HepG2 (cell line): ENCODE data around the gene KMT2D. TPM values are rescaled to one million over a fixed set of nuclear protein-coding genes. Genes with fewer than 3 reads are reported as not detected.
A peak's percentile ranks its signal among the peaks of the same experiment; 100 is the strongest.

Source experiments
- ARHGAP35 ChIP-seq: sonication (generic); formaldehyde crosslinking; IDR thresholded peaks from 2 replicates; pipeline ENCODE4 v1.9.0; 2022; ENCODE audit warnings: mild to moderate bottlenecking, inconsistent platforms, moderate library complexity, missing genetic modification reagents, borderline replicate concordance
- ATAD3A ChIP-seq: sonication (generic); formaldehyde crosslinking; IDR thresholded peaks from 2 replicates; pipeline ENCODE4 v1.4.0; 2020; ENCODE audit warnings: missing genetic modification reagents
- DNMT1 ChIP-seq: sonication (generic); formaldehyde crosslinking; IDR thresholded peaks from 2 replicates; pipeline ENCODE4 v1.5.1; 2020; ENCODE audit warnings: mild to moderate bottlenecking, missing genetic modification reagents
- DR1 ChIP-seq: sonication (generic); formaldehyde crosslinking; IDR thresholded peaks from 2 replicates; pipeline ENCODE4 v1.8.0; 2021; ENCODE audit warnings: mild to moderate bottlenecking, missing genetic modification reagents, inconsistent platforms
- HNF4A ChIP-seq: sonication (generic); formaldehyde crosslinking; IDR thresholded peaks from 2 replicates; pipeline ENCODE4 v1.4.0; 2020; ENCODE audit warnings: missing genetic modification reagents
- NCOR1 ChIP-seq: fragments of 200-600 bp; sonication (generic); IDR thresholded peaks from 2 replicates; pipeline ENCODE4 v1.7.0; 2017; ENCODE audit warnings: antibody characterized with exemption, low read length, borderline replicate concordance
- NR1H2 ChIP-seq: sonication (generic); formaldehyde crosslinking; IDR thresholded peaks from 2 replicates; pipeline ENCODE4 v1.8.1; 2022; ENCODE audit warnings: low read depth, missing genetic modification reagents, borderline replicate concordance
- PHF20 ChIP-seq: sonication (generic); formaldehyde crosslinking; IDR thresholded peaks from 2 replicates; pipeline ENCODE4 v1.5.0; 2020; ENCODE audit warnings: mild to moderate bottlenecking, missing genetic modification reagents
- RBM22 ChIP-seq: fragments of 200-400 bp; formaldehyde crosslinking; optimal IDR thresholded peaks from 2 replicates; pipeline ENCODE3; 2017; ENCODE audit warnings: mild to moderate bottlenecking, low read length, moderate library complexity
- RCOR2 ChIP-seq: IDR thresholded peaks from 2 replicates; pipeline ENCODE4 v1.6.1; 2016; ENCODE audit warnings: missing biosample characterization, missing genetic modification reagents
- SATB2 ChIP-seq: sonication (generic); formaldehyde crosslinking; IDR thresholded peaks from 2 replicates; pipeline ENCODE4 v1.5.0; 2020; ENCODE audit warnings: missing genetic modification reagents
- TOPORS ChIP-seq: sonication (generic); formaldehyde crosslinking; IDR thresholded peaks from 2 replicates; pipeline ENCODE4 v1.8.0; 2023; ENCODE audit warnings: mild to moderate bottlenecking, missing genetic modification reagents
- ZNF12 ChIP-seq: sonication (generic); formaldehyde crosslinking; IDR thresholded peaks from 2 replicates; pipeline ENCODE4 v1.5.0; 2020; ENCODE audit warnings: missing genetic modification reagents
- ZNF292 ChIP-seq: sonication (generic); formaldehyde crosslinking; IDR thresholded peaks from 2 replicates; pipeline ENCODE4 v1.8.1; 2022; ENCODE audit warnings: mild to moderate bottlenecking, low read depth, missing genetic modification reagents, borderline replicate concordance
- ZNF331 ChIP-seq: sonication (generic); formaldehyde crosslinking; IDR thresholded peaks from 2 replicates; pipeline ENCODE4 v1.4.0; 2020; ENCODE audit warnings: missing genetic modification reagents
- ZNF563 ChIP-seq: sonication (generic); formaldehyde crosslinking; IDR thresholded peaks from 2 replicates; pipeline ENCODE4 v1.8.0; 2022; ENCODE audit warnings: mild to moderate bottlenecking, moderate library complexity, missing genetic modification reagents
- ZNF564 ChIP-seq: sonication (generic); formaldehyde crosslinking; IDR thresholded peaks from 2 replicates; pipeline ENCODE4 v1.8.1; 2023; ENCODE audit warnings: mild to moderate bottlenecking, missing genetic modification reagents
- ZNF674 ChIP-seq: sonication (generic); formaldehyde crosslinking; IDR thresholded peaks from 2 replicates; pipeline ENCODE4 v1.5.0; 2020; ENCODE audit warnings: low read depth, mild to moderate bottlenecking, missing genetic modification reagents
- ZNF709 ChIP-seq: sonication (generic); formaldehyde crosslinking; IDR thresholded peaks from 2 replicates; pipeline ENCODE4 v1.5.0; 2020; ENCODE audit warnings: mild to moderate bottlenecking, missing genetic modification reagents
- ZNF724P ChIP-seq: sonication (generic); formaldehyde crosslinking; IDR thresholded peaks from 2 replicates; pipeline ENCODE4 v1.8.0; 2022; ENCODE audit warnings: missing genetic modification reagents, borderline replicate concordance
- ZNF839 ChIP-seq: sonication (generic); formaldehyde crosslinking; IDR thresholded peaks from 2 replicates; pipeline ENCODE4 v1.4.0; 2020; ENCODE audit warnings: missing genetic modification reagents, mild to moderate bottlenecking, borderline replicate concordance
- polyA plus RNA-seq, 8 experiments: library from polyadenylated mRNA; depleted of rRNA in 3 of 8; stranded (reverse) in 7 of 8; unstranded in 1 of 8; fragments of >200 nt; fragmentation: Illumina TruSeq in 4 of 8; extraction: Trizol in 4 of 8; gene quantifications; 2 replicates each; pipeline versions ENCODE4 v1.2.1 to v1.2.3, GENCODE V29; 2011 to 2016; ENCODE audit warnings: low read depth in 4 of 8, missing spikeins in 1 of 8, mixed read lengths in 1 of 8; ENCODE audit not compliant: insufficient read depth in 1 of 8
- total RNA-seq, 5 experiments: library from RNA; depleted of rRNA; stranded (reverse); fragments of >200 nt; fragmentation: Illumina TruSeq; extraction: Trizol; gene quantifications; 2 replicates each; pipeline ENCODE4 v1.2.3, GENCODE V29; 2016; ENCODE audit warnings: low read depth in 1 of 5
- TF ChIP-seq, protein P1 (sequence below): sonication (generic); formaldehyde crosslinking; IDR thresholded peaks from 2 replicates; pipeline ENCODE4 v1.4.0; 2020; ENCODE audit warnings: missing genetic modification reagents
- TF ChIP-seq, protein P2 (sequence below): sonication (generic); formaldehyde crosslinking; IDR thresholded peaks from 2 replicates; pipeline ENCODE4 v1.8.0; 2022; ENCODE audit warnings: low read depth, missing genetic modification reagents
- TF ChIP-seq, protein P3 (sequence below): sonication (generic); formaldehyde crosslinking; IDR thresholded peaks from 2 replicates; pipeline ENCODE4 v1.4.0; 2020; ENCODE audit warnings: mild to moderate bottlenecking, missing genetic modification reagents
- TF ChIP-seq, protein P4 (sequence below): sonication (generic); formaldehyde crosslinking; IDR thresholded peaks from 2 replicates; pipeline ENCODE4 v1.5.0; 2020; ENCODE audit warnings: mild to moderate bottlenecking, missing genetic modification reagents

The KMT2D gene
- total and polyA plus RNA-seq, 2 of the 13 experiments (the other 11 are each of a cell fraction or from before 2014, with no cell fraction given): 8.1 to 10.4 TPM

DNA sequence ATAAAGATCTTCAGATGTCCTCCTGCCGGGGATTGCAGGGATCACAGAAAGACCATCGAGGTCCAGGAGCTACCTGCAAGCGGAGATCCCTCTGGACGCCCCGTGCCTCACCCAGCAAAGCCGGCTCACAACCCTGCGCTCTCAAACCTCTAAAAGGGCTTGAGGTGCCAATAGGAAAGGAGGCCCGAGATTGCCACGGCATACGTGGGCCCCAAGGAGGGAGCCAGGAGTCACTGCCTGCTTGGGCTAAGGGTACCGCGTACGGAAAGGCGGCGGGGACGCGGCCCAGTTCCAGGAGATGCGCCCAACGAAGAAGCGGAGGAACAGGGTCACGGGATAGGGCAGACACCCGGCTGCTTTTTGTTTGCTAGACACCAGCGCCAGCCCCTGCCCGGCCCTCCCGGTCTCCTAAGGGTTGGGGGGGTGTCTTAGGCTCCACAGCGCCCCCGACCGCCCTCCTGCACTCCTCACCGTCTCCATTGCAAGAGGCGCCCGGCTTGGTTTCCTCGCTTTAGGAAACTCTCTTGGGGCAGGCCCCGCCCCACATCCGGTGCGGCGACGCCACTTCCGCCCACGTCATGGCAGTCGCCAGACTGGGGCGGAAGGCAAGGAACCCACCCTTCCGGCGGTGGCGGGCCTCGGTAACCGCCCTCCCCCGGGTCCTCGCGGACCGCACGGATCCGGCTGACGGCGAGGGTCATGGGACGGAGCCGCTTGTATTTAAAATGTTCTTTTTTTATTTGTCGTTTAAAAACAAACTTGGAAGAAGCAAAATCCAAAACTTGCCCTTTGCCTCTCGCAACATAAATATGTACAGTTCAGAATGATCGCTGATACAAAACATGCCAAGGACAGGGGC lies 42.1 kb downstream of the KMT2D start, which contains the start of gene PRKAG1 (continued):
- TF ChIP-seq, protein P1, sequence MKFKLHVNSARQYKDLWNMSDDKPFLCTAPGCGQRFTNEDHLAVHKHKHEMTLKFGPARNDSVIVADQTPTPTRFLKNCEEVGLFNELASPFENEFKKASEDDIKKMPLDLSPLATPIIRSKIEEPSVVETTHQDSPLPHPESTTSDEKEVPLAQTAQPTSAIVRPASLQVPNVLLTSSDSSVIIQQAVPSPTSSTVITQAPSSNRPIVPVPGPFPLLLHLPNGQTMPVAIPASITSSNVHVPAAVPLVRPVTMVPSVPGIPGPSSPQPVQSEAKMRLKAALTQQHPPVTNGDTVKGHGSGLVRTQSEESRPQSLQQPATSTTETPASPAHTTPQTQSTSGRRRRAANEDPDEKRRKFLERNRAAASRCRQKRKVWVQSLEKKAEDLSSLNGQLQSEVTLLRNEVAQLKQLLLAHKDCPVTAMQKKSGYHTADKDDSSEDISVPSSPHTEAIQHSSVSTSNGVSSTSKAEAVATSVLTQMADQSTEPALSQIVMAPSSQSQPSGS: peak; percentile 61; the same call in 1 of the 2 replicates
- TF ChIP-seq, protein P2, sequence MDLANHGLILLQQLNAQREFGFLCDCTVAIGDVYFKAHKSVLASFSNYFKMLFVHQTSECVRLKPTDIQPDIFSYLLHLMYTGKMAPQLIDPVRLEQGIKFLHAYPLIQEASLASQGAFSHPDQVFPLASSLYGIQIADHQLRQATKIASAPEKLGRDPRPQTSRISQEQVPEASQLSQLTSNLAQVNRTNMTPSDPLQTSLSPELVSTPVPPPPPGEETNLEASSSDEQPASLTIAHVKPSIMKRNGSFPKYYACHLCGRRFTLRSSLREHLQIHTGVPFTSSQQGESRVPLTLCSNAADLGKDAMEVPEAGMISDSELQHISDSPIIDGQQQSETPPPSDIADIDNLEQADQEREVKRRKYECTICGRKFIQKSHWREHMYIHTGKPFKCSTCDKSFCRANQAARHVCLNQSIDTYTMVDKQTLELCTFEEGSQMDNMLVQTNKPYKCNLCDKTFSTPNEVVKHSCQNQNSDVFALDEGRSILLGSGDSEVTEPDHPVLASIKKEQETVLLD (CRISPR knock-in tag): peak; percentile 70
- TF ChIP-seq SATB2 (no peak), ZNF331 (CRISPR knock-in tag) (peak; percentile 73), RCOR2 (CRISPR knock-in tag) (no peak), HNF4A (CRISPR knock-in tag) (no peak), ZNF839 (CRISPR knock-in tag) (peak; percentile 76), NCOR1 (no peak), ZNF292 (no peak), ZNF12 (CRISPR knock-in tag) (no peak), DR1 (CRISPR knock-in tag) (peak; percentile 53), RBM22 (peak; percentile 98), NR1H2 (no peak), ZNF709 (CRISPR knock-in tag) (no peak; the same call in 1 of the 2 replicates), PHF20 (peak; percentile 88), TOPORS (CRISPR knock-in tag) (peak; percentile 65; the same call in 1 of the 2 replicates), ZNF564 (CRISPR knock-in tag) (0 out of 2 replicates have a peak, but pooled peaks have one; percentile 34), ZNF563 (CRISPR knock-in tag) (no peak), ZNF724P (CRISPR knock-in tag) (no peak), ATAD3A (CRISPR knock-in tag) (no peak), ZNF674 (CRISPR knock-in tag) (no peak), ARHGAP35 (CRISPR knock-in tag) (no peak), DNMT1 (CRISPR knock-in tag) (no peak)
- TF ChIP-seq, protein P3, sequence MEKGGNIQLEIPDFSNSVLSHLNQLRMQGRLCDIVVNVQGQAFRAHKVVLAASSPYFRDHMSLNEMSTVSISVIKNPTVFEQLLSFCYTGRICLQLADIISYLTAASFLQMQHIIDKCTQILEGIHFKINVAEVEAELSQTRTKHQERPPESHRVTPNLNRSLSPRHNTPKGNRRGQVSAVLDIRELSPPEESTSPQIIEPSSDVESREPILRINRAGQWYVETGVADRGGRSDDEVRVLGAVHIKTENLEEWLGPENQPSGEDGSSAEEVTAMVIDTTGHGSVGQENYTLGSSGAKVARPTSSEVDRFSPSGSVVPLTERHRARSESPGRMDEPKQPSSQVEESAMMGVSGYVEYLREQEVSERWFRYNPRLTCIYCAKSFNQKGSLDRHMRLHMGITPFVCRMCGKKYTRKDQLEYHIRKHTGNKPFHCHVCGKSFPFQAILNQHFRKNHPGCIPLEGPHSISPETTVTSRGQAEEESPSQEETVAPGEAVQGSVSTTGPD: no peak
- TF ChIP-seq, protein P4, sequence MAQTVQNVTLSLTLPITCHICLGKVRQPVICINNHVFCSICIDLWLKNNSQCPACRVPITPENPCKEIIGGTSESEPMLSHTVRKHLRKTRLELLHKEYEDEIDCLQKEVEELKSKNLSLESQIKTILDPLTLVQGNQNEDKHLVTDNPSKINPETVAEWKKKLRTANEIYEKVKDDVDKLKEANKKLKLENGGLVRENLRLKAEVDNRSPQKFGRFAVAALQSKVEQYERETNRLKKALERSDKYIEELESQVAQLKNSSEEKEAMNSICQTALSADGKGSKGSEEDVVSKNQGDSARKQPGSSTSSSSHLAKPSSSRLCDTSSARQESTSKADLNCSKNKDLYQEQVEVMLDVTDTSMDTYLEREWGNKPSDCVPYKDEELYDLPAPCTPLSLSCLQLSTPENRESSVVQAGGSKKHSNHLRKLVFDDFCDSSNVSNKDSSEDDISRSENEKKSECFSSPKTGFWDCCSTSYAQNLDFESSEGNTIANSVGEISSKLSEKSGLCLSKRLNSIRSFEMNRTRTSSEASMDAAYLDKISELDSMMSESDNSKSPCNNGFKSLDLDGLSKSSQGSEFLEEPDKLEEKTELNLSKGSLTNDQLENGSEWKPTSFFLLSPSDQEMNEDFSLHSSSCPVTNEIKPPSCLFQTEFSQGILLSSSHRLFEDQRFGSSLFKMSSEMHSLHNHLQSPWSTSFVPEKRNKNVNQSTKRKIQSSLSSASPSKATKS (CRISPR knock-in tag): no peak
